Measurements from ENCODE around the gene PELI2. TPM values are rescaled to one million over a fixed set of nuclear protein-coding genes. Genes with fewer than 3 reads are reported as not detected.

Gene PELI2
- total RNA-seq, 4 donors from 2014 or later, result 12.9 to 21.8 (median 17.6) TPM

GRCh38 chr14:56221382-56222128 is 103.3 kb downstream of the PELI2 start:
- TF ChIP-seq CTCF (IDR thresholded peaks at IDR 0.05; ENCODE audit: low read depth), result no peak

GRCh38 chr14:56224229-56224628 is 106.0 kb downstream of the PELI2 start:
- TF ChIP-seq CTCF (IDR thresholded peaks at IDR 0.05; ENCODE audit: low read depth), result no peak

DNA sequence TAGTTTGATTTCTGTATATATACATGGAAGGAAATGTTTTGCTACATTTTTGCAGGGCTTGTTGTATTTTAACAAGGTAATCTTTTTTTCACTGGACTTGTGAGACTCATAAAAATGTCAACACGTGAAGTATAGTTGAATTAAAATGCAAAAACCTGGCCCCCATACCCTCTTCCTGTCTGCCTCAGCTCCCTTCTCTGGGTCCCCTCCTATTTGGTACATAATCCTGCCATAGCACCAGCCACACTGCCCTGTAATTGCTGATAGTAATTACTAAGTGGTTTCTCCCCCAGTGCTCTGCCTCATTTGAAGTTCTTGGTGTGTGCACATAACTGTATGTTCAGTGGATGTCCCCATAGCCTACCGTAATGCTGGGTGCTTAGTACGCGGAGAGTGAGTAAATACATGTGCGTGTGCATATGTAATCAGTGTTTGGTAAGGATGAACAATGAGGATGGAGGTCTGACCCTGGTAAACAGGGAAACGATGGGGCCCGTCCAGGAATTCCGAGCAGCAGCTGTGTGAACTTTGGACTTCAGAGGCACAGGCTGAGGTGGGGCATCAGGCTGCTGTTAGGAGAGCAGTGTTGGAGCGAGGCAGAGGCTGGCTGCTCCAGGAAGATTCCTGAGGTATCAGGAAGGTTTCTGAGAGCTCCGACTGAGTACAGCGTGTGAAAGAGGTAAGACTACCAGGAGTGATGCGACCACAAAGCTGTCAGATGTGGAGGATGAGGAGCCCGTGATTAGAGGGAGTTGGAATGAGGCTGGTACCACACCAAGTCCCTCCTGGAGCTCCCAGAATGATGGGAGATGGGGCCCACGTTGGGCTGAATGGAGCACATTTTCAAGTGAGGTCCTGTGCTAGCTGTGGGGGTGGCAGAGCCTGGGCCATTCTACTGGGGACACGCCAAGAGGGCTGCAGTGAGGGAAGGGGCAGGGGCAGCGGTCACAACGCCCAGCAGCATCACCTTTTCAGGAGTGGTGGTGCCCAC is 106.8 kb downstream of the PELI2 start:
- no peak for TF ChIP-seq CTCF (IDR thresholded peaks at IDR 0.05; ENCODE audit: low read depth)

GRCh38 chr14:56235388-56235787 is 117.2 kb downstream of the PELI2 start:
- no peak for TF ChIP-seq CTCF (IDR thresholded peaks at IDR 0.05; ENCODE audit: low read depth)

DNA sequence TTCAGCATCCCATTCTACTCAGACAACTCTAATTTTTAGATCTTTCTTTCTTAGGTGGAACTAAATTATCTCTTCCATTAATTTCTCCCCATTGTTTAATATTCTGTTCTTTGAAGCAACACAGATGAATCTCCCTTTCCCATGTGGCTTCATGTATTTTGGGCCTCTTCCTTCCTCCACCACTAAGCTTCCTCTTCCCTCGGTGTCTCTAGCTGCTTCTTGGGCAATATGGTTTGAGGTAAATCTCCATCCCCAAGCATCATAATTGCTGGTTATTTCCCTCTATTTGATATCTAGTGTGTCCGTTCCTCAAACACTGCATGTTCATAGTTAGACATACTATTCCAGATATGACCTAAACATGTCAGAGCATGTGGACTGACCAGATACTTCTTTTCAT is 119.2 kb downstream of the PELI2 start:
- TF ChIP-seq CTCF (IDR thresholded peaks at IDR 0.05; ENCODE audit: low read depth), result no peak

- no peak for TF ChIP-seq CTCF (IDR thresholded peaks at IDR 0.05; ENCODE audit: low read depth)
Measured at GRCh38 chr14:56241461-56241860, 123.2 kb downstream of the PELI2 start.

- TF ChIP-seq CTCF (IDR thresholded peaks at IDR 0.05; ENCODE audit: low read depth), result no peak
Measured at GRCh38 chr14:56243110-56243509, 124.9 kb downstream of the PELI2 start.
